T-cell (primary cell): ENCODE data around the gene RMI1. TPM values are rescaled to one million over a fixed set of nuclear protein-coding genes. Genes with fewer than 3 reads are reported as not detected.

Source experiments
- ATAC-seq, 4 experiments: fragments of 200-7000 bp in 3 of 4; fragments of 150-1000 bp in 1 of 4; cut with Tn5 transposase; replicated peaks in 1 of 4; 1 replicate in 3 of 4; 2 replicates in 1 of 4; pipeline ENCODE4 v1.10.0; 2021; ENCODE audit warnings: moderate library complexity in 3 of 4, mild to moderate bottlenecking in 2 of 4, moderate number of reproducible peaks in 1 of 4
- CTCF ChIA-PET, 2 donors: fragments of 300-600 bp; sonication (Branson Sonifier 250); formaldehyde crosslinking; loops; one replicate each; lab custom pipeline; 2022; ENCODE audit warnings: antibody characterized with exemption in 2 of 2; lab: Charles Lee
- POLR2A ChIA-PET, 2 donors: fragments of 300-600 bp; sonication (Branson Sonifier 250); formaldehyde crosslinking; loops; one replicate each; lab custom pipeline; 2022; ENCODE audit warnings: antibody characterized with exemption in 2 of 2; lab: Charles Lee
- DNase-seq, 35 experiments: peaks; one replicate each; pipeline versions ENCODE4 v3.0.0 to v3.0.0-alpha.2; 2013 to 2023
- H3K27ac ChIP-seq: one replicate; pipeline ENCODE4 v1.5.1; 2013; ENCODE audit warnings: low read length
- H3K27me3 ChIP-seq, 2 experiments: replicated peaks in 1 of 2; 1 replicate in 1 of 2; 2 replicates in 1 of 2; pipeline versions ENCODE4 v1.6.1 to v1.7.0; 2013; ENCODE audit warnings: low read length in 1 of 2, mixed read lengths in 1 of 2; ENCODE audit not compliant: control insufficient read depth in 2 of 2, insufficient read depth in 2 of 2; ENCODE audit errors: extremely low read depth in 1 of 2
- H3K36me3 ChIP-seq, 2 donors: 1 replicate in 1 of 2; 2 replicates in 1 of 2; pipeline versions ENCODE4 v1.6.1 to v1.7.0; 2013; ENCODE audit warnings: low read length in 1 of 2; ENCODE audit not compliant: control insufficient read depth in 2 of 2, insufficient read depth in 1 of 2; ENCODE audit errors: extremely low read depth in 1 of 2
- H3K4me1 ChIP-seq, 2 experiments: 1 replicate in 1 of 2; 2 replicates in 1 of 2; pipeline versions ENCODE4 v1.6.1 to v1.7.0; 2013; ENCODE audit warnings: low read length in 2 of 2, mixed read lengths in 1 of 2; ENCODE audit not compliant: insufficient read depth in 2 of 2, control insufficient read depth in 1 of 2; ENCODE audit errors: extremely low read depth in 1 of 2
- H3K4me3 ChIP-seq, 2 donors: 1 replicate in 1 of 2; 2 replicates in 1 of 2; pipeline versions ENCODE4 v1.5.1 to v1.7.0; 2013; ENCODE audit warnings: mild to moderate bottlenecking in 2 of 2, low read length in 1 of 2, moderate library complexity in 1 of 2; ENCODE audit not compliant: control insufficient read depth in 1 of 2; ENCODE audit errors: extremely low read depth in 1 of 2
- H3K9me3 ChIP-seq: 2 replicates; pipeline ENCODE4 v1.7.0; 2013
- H3K27ac Mint-ChIP-seq, 2 donors: one replicate each; pipeline ENCODE4 v1.8.0; 2020 to 2021; ENCODE audit warnings: mild to moderate bottlenecking in 2 of 2, mixed read lengths in 2 of 2
- H3K27me3 Mint-ChIP-seq, 2 donors: one replicate each; pipeline ENCODE4 v1.8.0; 2021 to 2022; ENCODE audit warnings: mixed read lengths in 2 of 2
- H3K36me3 Mint-ChIP-seq: one replicate; pipeline ENCODE4 v1.8.0; 2021; ENCODE audit warnings: mixed read lengths
- H3K4me1 Mint-ChIP-seq, 3 donors: one replicate each; pipeline ENCODE4 v1.8.0; 2020 to 2022; ENCODE audit warnings: mixed read lengths in 3 of 3, mild to moderate bottlenecking in 1 of 3
- H3K4me3 Mint-ChIP-seq, 3 donors: one replicate each; pipeline ENCODE4 v1.8.0; 2020 to 2022; ENCODE audit warnings: mild to moderate bottlenecking in 3 of 3, mixed read lengths in 3 of 3, moderate library complexity in 3 of 3
- H3K9me3 Mint-ChIP-seq, 3 donors: one replicate each; pipeline ENCODE4 v1.8.0; 2020 to 2022; ENCODE audit warnings: mixed read lengths in 3 of 3
- WGBS: methylation state at CpG from one replicate; pipeline ENCODE4 v1.1.5; 2013; ENCODE audit warnings: missing lambda C conversion rate; ENCODE audit not compliant: insufficient coverage; 5-methylcytosine and 5-hydroxymethylcytosine counted together
- total RNA-seq, 35 experiments: library from RNA in 6 of 35; stranded (reverse) in 6 of 35; fragments of 120-200 nt in 1 of 35; gene quantifications; one replicate each; pipeline versions ENCODE4 v1.2.1 to v1.2.4 and lab custom pipeline; 2013 to 2026

Gene RMI1
- total RNA-seq, 5 donors from 2014 or later (not counting 1 experiment from before 2014, with no cell fraction given): 2.3 to 6.9 (median 5.3) TPM

- H3K27me3 ChIP-seq: no peaks in the 10 kb centered on the region
- WGBS: 0% methylated on average over 19 of the region's 29 CpGs
- Mint-ChIP-seq H3K27me3 (no peaks in the 10 kb centered on the region), H3K4me3 (peak overlapping the region; percentile 96 to 100 (median 99)), H3K4me1 (peaks cover 36 to 42% (median 38%) of the 10 kb centered on the region in 3 donors), H3K36me3 (peaks cover 27% of the 10 kb centered on the region), H3K27ac (peak overlapping the region; percentile 96 to 100), H3K9me3 (no peaks in the 10 kb centered on the region)
- CTCF ChIA-PET: interaction anchor here in 1 of 2 donors (1.0 kb wide), 1 partner anchor 60 kb away, joined by 4 read pairs; the partner anchor contains the start of gene KIF27
- no peaks in the 10 kb centered on the region for H3K9me3 ChIP-seq
- H3K4me1 ChIP-seq: peaks cover 6 to 26% of the 10 kb centered on the region in 2 experiments
- peak in 13 of 35 experiments; percentile 3 to 46 (median 14) for DNase-seq
- H3K4me3 ChIP-seq: peak overlapping the region; percentile 99 to 100
- H3K27ac ChIP-seq: peak overlapping the region; percentile 100
- POLR2A ChIA-PET: interaction anchor here in 1 of 2 donors (0.6 to 1.1 kb wide), 3 partner anchors 11 to 357 kb away, joined by 3 to 5 read pairs (median 3); partner anchors contain the start of gene UBQLN1
- ATAC-seq: no peak
- H3K36me3 ChIP-seq: peaks cover 3 to 15% of the 10 kb centered on the region in 2 donors
These were observed 694 bp downstream of the RMI1 start for GRCh38 chr9:83981126-83981871.

GRCh38 chr9:83986195-83986594, 5.6 kb downstream of the RMI1 start:
- DNase-seq: no peak
- no peak overlapping the region for H3K4me3 Mint-ChIP-seq
- 100% methylated on average over 1 of the region's 3 CpGs for WGBS
- H3K4me1 Mint-ChIP-seq: peaks cover 15 to 26% (median 23%) of the 10 kb centered on the region in 3 donors
- H3K9me3 Mint-ChIP-seq: no peaks in the 10 kb centered on the region
- no peak for ATAC-seq
- H3K36me3 Mint-ChIP-seq: peaks cover 10% of the 10 kb centered on the region
- no peaks in the 10 kb centered on the region for H3K27me3 Mint-ChIP-seq
- Histone ChIP-seq H3K4me3 (no peak overlapping the region), H3K27me3 (no peaks in the 10 kb centered on the region), H3K4me1 (peaks cover 6 to 9% of the 10 kb centered on the region in 2 experiments), H3K27ac (no peak overlapping the region), H3K9me3 (no peaks in the 10 kb centered on the region), H3K36me3 (peaks cover 0 to 5% of the 10 kb centered on the region in 2 donors)
- ChIA-PET POLR2A (no interaction called here), CTCF (interaction anchor here in 1 of 2 donors (0.5 kb wide), 1 partner anchor 419 kb away, joined by 4 read pairs; no protein-coding TSS in a partner anchor)
- no peak overlapping the region for H3K27ac Mint-ChIP-seq

GRCh38 chr9:83986765-83987401, 6.3 kb downstream of the RMI1 start:
- Mint-ChIP-seq H3K4me3 (no peak overlapping the region), H3K27me3 (no peaks in the 10 kb centered on the region), H3K9me3 (no peaks in the 10 kb centered on the region), H3K36me3 (peaks cover 10% of the 10 kb centered on the region), H3K27ac (peak overlapping the region in 1 of 2 donors; percentile 8), H3K4me1 (peaks cover 9 to 20% (median 17%) of the 10 kb centered on the region in 3 donors)
- Histone ChIP-seq H3K9me3 (no peaks in the 10 kb centered on the region), H3K27me3 (no peaks in the 10 kb centered on the region), H3K27ac (no peak overlapping the region), H3K4me1 (peaks cover 0 to 5% of the 10 kb centered on the region in 2 experiments), H3K4me3 (no peak overlapping the region), H3K36me3 (peaks cover 0 to 5% of the 10 kb centered on the region in 2 donors)
- CTCF ChIA-PET: no interaction called here
- POLR2A ChIA-PET: no interaction called here
- ATAC-seq: no peak
- WGBS: 100% methylated on average over 2 of the region's 11 CpGs
- peak in 4 of 35 experiments; percentile 15 to 22 (median 22) for DNase-seq

DNA sequence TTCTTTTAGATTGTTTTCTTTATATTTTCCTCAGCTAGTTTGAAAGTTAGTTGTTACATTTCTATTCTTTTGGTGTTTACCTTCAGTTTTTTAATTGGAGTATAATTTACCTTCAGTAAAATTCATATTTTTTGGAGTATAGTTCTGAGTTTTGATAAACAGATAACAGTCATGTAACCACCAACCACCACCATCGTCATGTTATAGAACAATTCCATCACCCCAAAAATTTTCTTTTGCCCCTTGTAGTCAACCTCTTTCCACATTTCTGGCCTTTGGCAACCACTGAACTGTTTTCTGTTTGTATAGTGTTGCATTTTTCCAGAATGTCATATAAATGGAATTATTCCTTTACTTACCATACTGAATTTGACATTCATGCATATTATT, 6.8 kb downstream of the RMI1 start:
- peaks cover 0 to 5% of the 10 kb centered on the region in 2 donors for H3K36me3 ChIP-seq
- no CpG with 5 or more reads among the region's 1 CpG for WGBS
- Mint-ChIP-seq H3K27ac (peak overlapping the region in 1 of 2 donors; percentile 8), H3K4me1 (peaks cover 9 to 18% (median 17%) of the 10 kb centered on the region in 3 donors), H3K9me3 (no peaks in the 10 kb centered on the region), H3K27me3 (no peaks in the 10 kb centered on the region), H3K4me3 (no peak overlapping the region), H3K36me3 (peaks cover 10% of the 10 kb centered on the region)
- CTCF ChIA-PET: no interaction called here
- H3K4me1 ChIP-seq: peaks cover 0 to 5% of the 10 kb centered on the region in 2 experiments
- no peak overlapping the region for H3K4me3 ChIP-seq
- DNase-seq (no peak), ATAC-seq (no peak)
- no peaks in the 10 kb centered on the region for H3K27me3 ChIP-seq
- H3K27ac ChIP-seq: no peak overlapping the region
- POLR2A ChIA-PET: no interaction called here
- H3K9me3 ChIP-seq: no peaks in the 10 kb centered on the region

DNA sequence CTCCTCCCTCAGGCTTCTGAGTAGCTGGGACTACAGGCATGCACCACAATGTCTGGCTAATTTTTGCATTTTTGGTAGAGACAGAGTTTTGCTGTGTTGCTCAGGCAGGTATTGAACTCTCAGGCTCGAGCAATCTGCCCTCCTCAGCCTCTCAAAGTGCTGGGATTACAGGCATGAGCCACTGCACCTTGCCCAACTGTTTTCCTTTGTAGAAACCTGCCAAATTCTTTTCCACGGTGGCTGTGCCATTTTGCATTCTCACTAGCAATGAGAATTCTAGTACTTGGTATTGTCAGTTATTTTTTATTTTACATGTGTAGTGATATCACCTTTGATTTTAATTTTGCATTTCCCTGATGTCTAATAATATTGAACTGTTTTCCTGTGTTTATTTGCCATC, 7.8 kb downstream of the RMI1 start:
- H3K4me1 Mint-ChIP-seq: peaks cover 0 to 13% (median 10%) of the 10 kb centered on the region in 3 donors
- ChIA-PET CTCF (no interaction called here), POLR2A (no interaction called here)
- peaks cover 0 to 5% of the 10 kb centered on the region in 2 donors for H3K36me3 ChIP-seq
- 100% methylated on average over 1 of the region's 2 CpGs for WGBS
- no peaks in the 10 kb centered on the region for H3K9me3 ChIP-seq
- no peak overlapping the region for H3K27ac ChIP-seq
- no peaks in the 10 kb centered on the region for H3K27me3 ChIP-seq
- no peaks in the 10 kb centered on the region for H3K27me3 Mint-ChIP-seq
- no peak overlapping the region for H3K27ac Mint-ChIP-seq
- H3K4me3 Mint-ChIP-seq: no peak overlapping the region
- H3K4me3 ChIP-seq: no peak overlapping the region
- H3K4me1 ChIP-seq: peaks cover 0 to 5% of the 10 kb centered on the region in 2 experiments
- ATAC-seq: no peak
- H3K36me3 Mint-ChIP-seq: peaks cover 10% of the 10 kb centered on the region
- no peaks in the 10 kb centered on the region for H3K9me3 Mint-ChIP-seq
- DNase-seq: no peak

DNA sequence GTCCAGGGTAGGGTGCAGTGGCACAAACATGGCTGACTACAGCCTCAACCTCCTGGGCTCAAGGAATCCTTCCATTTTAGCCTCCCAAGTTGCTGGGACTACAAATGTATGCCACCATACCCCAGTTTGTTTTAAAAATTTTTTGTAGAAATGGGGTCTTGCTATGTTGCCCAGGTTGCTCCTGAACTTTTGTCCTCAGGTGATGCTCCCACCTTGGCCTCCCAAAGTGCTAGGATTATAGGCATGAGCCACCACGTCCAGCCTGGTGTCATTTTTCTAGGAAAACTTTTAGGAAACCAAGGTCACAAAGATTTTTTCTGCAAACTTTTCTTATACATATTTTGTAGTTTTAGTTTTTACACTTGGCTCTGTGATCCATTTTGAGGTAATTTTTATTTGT, 10.8 kb downstream of the RMI1 start:
- Mint-ChIP-seq H3K9me3 (no peaks in the 10 kb centered on the region), H3K4me3 (no peak overlapping the region), H3K27me3 (no peaks in the 10 kb centered on the region), H3K36me3 (peaks cover 14% of the 10 kb centered on the region), H3K27ac (no peak overlapping the region), H3K4me1 (peaks cover 0 to 12% (median 9%) of the 10 kb centered on the region in 3 donors)
- Histone ChIP-seq H3K27ac (no peak overlapping the region), H3K36me3 (peaks cover 0 to 5% of the 10 kb centered on the region in 2 donors), H3K27me3 (no peaks in the 10 kb centered on the region), H3K4me1 (peaks cover 0 to 5% of the 10 kb centered on the region in 2 experiments), H3K9me3 (no peaks in the 10 kb centered on the region), H3K4me3 (no peak overlapping the region)
- DNase-seq: no peak
- ChIA-PET POLR2A (no interaction called here), CTCF (no interaction called here)
- no peak for ATAC-seq
- WGBS: no CpG with 5 or more reads among the region's 1 CpG
